HG03565 (cell line): ENCODE data around the gene RGS17.

Experiments
- ATAC-seq: cut with Tn5 transposase; IDR thresholded peaks from one replicate; pipeline ENCODE4 v1.9.1; 2021; ENCODE audit warnings: mild to moderate bottlenecking, moderate library complexity; ENCODE audit not compliant: unreplicated experiment

The RGS17 gene

GRCh38 chr6:153086225-153086990, 44.7 kb downstream of the RGS17 start:
- ATAC-seq: peak; percentile 38

- ATAC-seq: no peak
Observed at GRCh38 chr6:153085239-153085638, 45.8 kb downstream of the RGS17 start.

- ATAC-seq: no peak
Observed at GRCh38 chr6:153084393-153084792, 46.7 kb downstream of the RGS17 start.

GRCh38 chr6:153083869-153084268, 47.2 kb downstream of the RGS17 start:
- no peak for ATAC-seq

- ATAC-seq: no peak
Observed at GRCh38 chr6:153081914-153082313, 49.2 kb downstream of the RGS17 start.

GRCh38 chr6:153076431-153076830, 54.7 kb downstream of the RGS17 start:
- no peak for ATAC-seq

- no peak for ATAC-seq
Observed at GRCh38 chr6:153074761-153075160, 56.3 kb downstream of the RGS17 start.

GRCh38 chr6:153073841-153074240, 57.2 kb downstream of the RGS17 start:
- no peak for ATAC-seq

- ATAC-seq: no peak
Observed at GRCh38 chr6:153070756-153071155, 60.3 kb downstream of the RGS17 start.

GRCh38 chr6:153069897-153070296, 61.2 kb downstream of the RGS17 start:
- ATAC-seq: no peak

GRCh38 chr6:153065222-153065621, 65.9 kb downstream of the RGS17 start:
- ATAC-seq: no peak

- ATAC-seq: no peak
Observed at GRCh38 chr6:153063936-153064335, 67.1 kb downstream of the RGS17 start.

GRCh38 chr6:153062516-153062915, 68.6 kb downstream of the RGS17 start:
- no peak for ATAC-seq

GRCh38 chr6:153059757-153060156, 71.3 kb downstream of the RGS17 start:
- no peak for ATAC-seq

- no peak for ATAC-seq
Observed at GRCh38 chr6:153059311-153059710, 71.8 kb downstream of the RGS17 start.

GRCh38 chr6:153058909-153059308, 72.2 kb downstream of the RGS17 start:
- no peak for ATAC-seq

GRCh38 chr6:153058291-153058690, 72.8 kb downstream of the RGS17 start:
- no peak for ATAC-seq

GRCh38 chr6:153056308-153056707, 74.8 kb downstream of the RGS17 start:
- ATAC-seq: no peak

GRCh38 chr6:153051801-153052200, 79.3 kb downstream of the RGS17 start:
- no peak for ATAC-seq

- ATAC-seq: no peak
Observed at GRCh38 chr6:153048631-153049030, 82.5 kb downstream of the RGS17 start.

- ATAC-seq: no peak
Observed at GRCh38 chr6:153047386-153047785, 83.7 kb downstream of the RGS17 start.

GRCh38 chr6:153045271-153045670, 85.8 kb downstream of the RGS17 start:
- no peak for ATAC-seq

- no peak for ATAC-seq
Observed at GRCh38 chr6:153044295-153044694, 86.8 kb downstream of the RGS17 start.
